HCT116 (cell line): ENCODE results near the gene EGFL7.

ENCODE experiments used
- CTCF ChIP-seq, 3 experiments: fragments of 200-600 bp in 1 of 3; sonication (generic) in 1 of 3; IDR thresholded peaks in 2 of 3; conservative IDR thresholded peaks in 1 of 3; 2 replicates each; pipeline ENCODE4 v1.5.1; 2012 to 2017; ENCODE audit warnings: low read depth in 2 of 3, low read length in 2 of 3, antibody characterized with exemption in 1 of 3, borderline replicate concordance in 1 of 3, control low read depth in 1 of 3, mild to moderate bottlenecking in 1 of 3, mixed read lengths in 1 of 3, mixed run types in 1 of 3, moderate library complexity in 1 of 3; ENCODE audit not compliant: insufficient read depth in 1 of 3
- FOSL1 ChIP-seq: IDR thresholded peaks from 2 replicates; pipeline ENCODE4 v1.6.1; 2012; ENCODE audit warnings: low read depth

- TF ChIP-seq CTCF (IDR thresholded peaks at IDR 0.05 in 2 of 3, conservative IDR thresholded peaks at IDR 0.05 in 1 of 3; ENCODE audit: borderline replicate concordance in 1 of 3, insufficient read depth in 1 of 3, low read depth in 2 of 3, low read length in 2 of 3) (no peak), FOSL1 (no peak)
Measured at GRCh38 chr9:136714096-136714892, 51.6 kb downstream of the EGFL7 start.
